Measurements from ENCODE around the gene OR52E8.

GRCh38 chr11:5887172-5887571 is 29.7 kb upstream of the OR52E8 start:
- TF ChIP-seq, protein P1, sequence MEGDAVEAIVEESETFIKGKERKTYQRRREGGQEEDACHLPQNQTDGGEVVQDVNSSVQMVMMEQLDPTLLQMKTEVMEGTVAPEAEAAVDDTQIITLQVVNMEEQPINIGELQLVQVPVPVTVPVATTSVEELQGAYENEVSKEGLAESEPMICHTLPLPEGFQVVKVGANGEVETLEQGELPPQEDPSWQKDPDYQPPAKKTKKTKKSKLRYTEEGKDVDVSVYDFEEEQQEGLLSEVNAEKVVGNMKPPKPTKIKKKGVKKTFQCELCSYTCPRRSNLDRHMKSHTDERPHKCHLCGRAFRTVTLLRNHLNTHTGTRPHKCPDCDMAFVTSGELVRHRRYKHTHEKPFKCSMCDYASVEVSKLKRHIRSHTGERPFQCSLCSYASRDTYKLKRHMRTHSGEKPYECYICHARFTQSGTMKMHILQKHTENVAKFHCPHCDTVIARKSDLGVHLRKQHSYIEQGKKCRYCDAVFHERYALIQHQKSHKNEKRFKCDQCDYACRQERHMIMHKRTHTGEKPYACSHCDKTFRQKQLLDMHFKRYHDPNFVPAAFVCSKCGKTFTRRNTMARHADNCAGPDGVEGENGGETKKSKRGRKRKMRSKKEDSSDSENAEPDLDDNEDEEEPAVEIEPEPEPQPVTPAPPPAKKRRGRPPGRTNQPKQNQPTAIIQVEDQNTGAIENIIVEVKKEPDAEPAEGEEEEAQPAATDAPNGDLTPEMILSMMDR (IDR thresholded peaks at IDR 0.05), result no peak
- TF ChIP-seq POLR2A (IDR thresholded peaks at IDR 0.05), result no peak

All from gastroesophageal sphincter (tissue), 3 donors.